NCI-H1436 treated with DMSO at 0.1 percent for 48 hours (cell line): Measurements from ENCODE around the gene C12orf60.
"Not testable (repeated sequence)": the region's sequence is repeated elsewhere in the genome, so short reads cannot be mapped to it uniquely, and the experiment has no call there.

Experiments
- DNase-seq: peaks from one replicate; lab custom pipeline; 2025; lab: John Stamatoyannopoulos, UW

Gene C12orf60

GRCh38 chr12:14803011-14803829 is at the start of gene C12orf60, which contains the start of gene WBP11:
Gene C12orf60 (plus strand): TSS chr12:14803670. CDS start chr12:14822936, 19,266 bp downstream.
Gene WBP11 (minus strand): TSS chr12:14803478. CDS start chr12:14801383, 2,095 bp downstream.
- DNase-seq, result peak; percentile 98

GRCh38 chr12:14756334-14757143 is 46.9 kb upstream of the C12orf60 start:
- DNase-seq, result no peak

GRCh38 chr12:14759711-14760280 is 43.7 kb upstream of the C12orf60 start:
- DNase-seq, result not testable (repeated sequence)

- DNase-seq, result no peak
Measured at GRCh38 chr12:14765398-14765797, 38.1 kb upstream of the C12orf60 start.

- DNase-seq, result not testable (repeated sequence)
Measured at GRCh38 chr12:14766020-14766419, 37.5 kb upstream of the C12orf60 start.

GRCh38 chr12:14766649-14767215 is 36.7 kb upstream of the C12orf60 start:
- no peak for DNase-seq

- no peak for DNase-seq
Measured at GRCh38 chr12:14767617-14768016, 35.9 kb upstream of the C12orf60 start.

- DNase-seq, result no peak
Measured at GRCh38 chr12:14768823-14769405, 34.6 kb upstream of the C12orf60 start.

- no peak for DNase-seq
Measured at GRCh38 chr12:14769466-14769968, 34.0 kb upstream of the C12orf60 start.

GRCh38 chr12:14769969-14770495 is 33.4 kb upstream of the C12orf60 start:
- peak; percentile 51 for DNase-seq

GRCh38 chr12:14770496-14771461 is 32.7 kb upstream of the C12orf60 start:
- peak; percentile 47 for DNase-seq

- DNase-seq, result no peak
Measured at GRCh38 chr12:14771651-14772137, 31.8 kb upstream of the C12orf60 start.

- no peak for DNase-seq
Measured at GRCh38 chr12:14772946-14773345, 30.5 kb upstream of the C12orf60 start.

- DNase-seq, result no peak
Measured at GRCh38 chr12:14773685-14774073, 29.8 kb upstream of the C12orf60 start.

- no peak for DNase-seq
Measured at GRCh38 chr12:14774074-14774905, 29.2 kb upstream of the C12orf60 start.

GRCh38 chr12:14774906-14775635 is 28.4 kb upstream of the C12orf60 start:
- no peak for DNase-seq

- no peak for DNase-seq
Measured at GRCh38 chr12:14775636-14775980, 27.9 kb upstream of the C12orf60 start.

- no peak for DNase-seq
Measured at GRCh38 chr12:14776236-14776961, 27.1 kb upstream of the C12orf60 start.
